Pancreas (tissue), 10 donors: Measurements from ENCODE around the gene GFM1. TPM values are rescaled to one million over a fixed set of nuclear protein-coding genes. Genes with fewer than 3 reads are reported as not detected.

Experiments used
- ATAC-seq, 4 donors: fragments of 200-7000 bp; cut with Tn5 transposase; one replicate each; pipeline versions ENCODE4 v1.8.0 to v1.9.1; 2020; ENCODE audit warnings: mild to moderate bottlenecking in 4 of 4, moderate library complexity in 4 of 4
- DNase-seq, 6 donors: peaks; one replicate each; pipeline ENCODE4 v3.0.0-alpha.2; 2020
- FAIRE-seq: peaks from 2 replicates; lab custom pipeline; 2012; peaks lifted over from hg19 to GRCh38; lab: Jason Lieb, UNC
- H3K27ac ChIP-seq, 4 donors: fragments of 200-600 bp; sonication (generic); 1 replicate in 3 of 4; 2 replicates in 1 of 4; pipeline versions ENCODE4 v1.5.0 to v1.8.0; 2020
- H3K27me3 ChIP-seq, 4 donors: fragments of 200-600 bp; one replicate each; pipeline ENCODE4 v1.8.0; 2021
- H3K36me3 ChIP-seq, 3 donors: fragments of 200-600 bp; sonication (generic) in 1 of 3; one replicate each; pipeline versions ENCODE4 v1.5.0 to v1.8.0; 2020 to 2021
- H3K4me1 ChIP-seq, 3 donors: fragments of 200-600 bp; one replicate each; pipeline ENCODE4 v1.8.0; 2021
- H3K4me3 ChIP-seq, 4 donors: fragments of 200-600 bp; sonication (generic) in 2 of 4; one replicate each; pipeline versions ENCODE4 v1.5.0 to v1.8.0; 2020 to 2021
- H3K9me3 ChIP-seq, 4 donors: fragments of 200-600 bp; one replicate each; pipeline ENCODE4 v1.8.0; 2021
- WGBS, 2 donors: extraction: QIAGEN DNeasy Blood & Tissue Kit; methylation state at CpG; one replicate each; pipeline ENCODE4 v1.1.7; 2013; 5-methylcytosine and 5-hydroxymethylcytosine counted together
- intact Hi-C, 3 donors: fragments of 100-400 bp; cut with DNase I; formaldehyde crosslinking; loops; one replicate each; pipeline versions ENCODE4 v1.11.1 to v1.14.2; 2022
- polyA plus RNA-seq, 2 donors: library from polyadenylated mRNA; stranded (reverse); fragments of 200-250 nt; gene quantifications; one replicate each; pipeline ENCODE4 v1.2.3, GENCODE V29; 2013
- total RNA-seq, 6 donors: library from RNA; stranded (reverse); fragmentation: NEBNext Ultra II Directional in 4 of 6; extraction: Animal tissue kit (Norgen Biotek cat#: 25700) in 4 of 6; gene quantifications; one replicate each; pipeline versions ENCODE4 v1.2.1 to v1.2.4, GENCODE V29; 2021 to 2023
- TF ChIP-seq, protein P1 (sequence below), 4 donors: fragments of 200-600 bp; sonication (generic) in 3 of 4; IDR thresholded peaks; one replicate each; pipeline versions ENCODE4 v1.5.0 to v1.8.0; 2021; ENCODE audit warnings: antibody characterized with exemption in 4 of 4
- donor health status: healthy with polysubstance abuse.
- donor health status: DM: no; HTN: no; CAD: no; lungs with moderate emphysema.
- donor health status: DM: no; HTN: no; CAD: no.
- donor health status: control.
- donor health status: control.
- donor health status: Bipolar disorder and iron deficiency.
- donor health status: DM: yes; HTN: yes; CAD: no.
- donor health status: DM: no; HTN: no; CAD: no.
- donor health status: DM: no; HTN: no; CAD: no.
- donor health status: DM: yes; HTN: yes; CAD: no.

The GFM1 gene
- total and polyA plus RNA-seq, 8 donors: 5.7 to 24.0 (median 17.2) TPM

DNA sequence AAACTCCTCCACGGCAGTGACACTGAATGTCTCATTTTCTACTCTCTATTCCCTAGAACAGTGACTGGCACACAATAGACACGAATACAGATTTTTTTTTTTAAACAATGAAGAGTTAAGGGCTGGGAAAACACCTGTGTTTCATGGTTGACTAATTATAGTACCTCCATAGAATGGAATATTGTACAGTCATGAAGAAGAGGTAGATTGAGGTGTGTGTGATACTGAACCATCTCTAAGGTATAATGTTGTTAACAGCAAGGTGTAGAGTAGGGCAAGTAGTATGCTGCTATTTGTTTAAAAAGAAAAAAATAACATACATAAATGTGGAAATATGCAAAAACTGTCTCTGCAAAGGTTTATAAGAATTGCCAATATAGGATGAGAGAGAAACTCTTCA is 93.1 kb downstream of the GFM1 start:
- H3K27me3 ChIP-seq: no peaks in the 10 kb centered on the region
- intact Hi-C loops: loop anchor here in 1 of 3 donors (10.0 kb wide), 1 partner anchor 47 kb away; no protein-coding TSS in a partner anchor
- no peaks in the 10 kb centered on the region for H3K36me3 ChIP-seq
- no peak for FAIRE-seq
- H3K9me3 ChIP-seq: no peaks in the 10 kb centered on the region
- DNase-seq: no peak
- no peak overlapping the region for H3K27ac ChIP-seq
- 88 to 94% methylated on average over 2 of the region's 2 CpGs for WGBS, 2 donors
- no peak for ATAC-seq
- no peak overlapping the region for H3K4me3 ChIP-seq
- TF ChIP-seq, protein P1, sequence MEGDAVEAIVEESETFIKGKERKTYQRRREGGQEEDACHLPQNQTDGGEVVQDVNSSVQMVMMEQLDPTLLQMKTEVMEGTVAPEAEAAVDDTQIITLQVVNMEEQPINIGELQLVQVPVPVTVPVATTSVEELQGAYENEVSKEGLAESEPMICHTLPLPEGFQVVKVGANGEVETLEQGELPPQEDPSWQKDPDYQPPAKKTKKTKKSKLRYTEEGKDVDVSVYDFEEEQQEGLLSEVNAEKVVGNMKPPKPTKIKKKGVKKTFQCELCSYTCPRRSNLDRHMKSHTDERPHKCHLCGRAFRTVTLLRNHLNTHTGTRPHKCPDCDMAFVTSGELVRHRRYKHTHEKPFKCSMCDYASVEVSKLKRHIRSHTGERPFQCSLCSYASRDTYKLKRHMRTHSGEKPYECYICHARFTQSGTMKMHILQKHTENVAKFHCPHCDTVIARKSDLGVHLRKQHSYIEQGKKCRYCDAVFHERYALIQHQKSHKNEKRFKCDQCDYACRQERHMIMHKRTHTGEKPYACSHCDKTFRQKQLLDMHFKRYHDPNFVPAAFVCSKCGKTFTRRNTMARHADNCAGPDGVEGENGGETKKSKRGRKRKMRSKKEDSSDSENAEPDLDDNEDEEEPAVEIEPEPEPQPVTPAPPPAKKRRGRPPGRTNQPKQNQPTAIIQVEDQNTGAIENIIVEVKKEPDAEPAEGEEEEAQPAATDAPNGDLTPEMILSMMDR (IDR thresholded peaks at IDR 0.05): no peak
- H3K4me1 ChIP-seq: no peaks in the 10 kb centered on the region

- no peaks in the 10 kb centered on the region for H3K4me1 ChIP-seq
- FAIRE-seq (no peak), DNase-seq (no peak), ATAC-seq (no peak)
- intact Hi-C loops: loop anchor here in 1 of 3 donors (10.0 kb wide), 1 partner anchor 47 kb away; no protein-coding TSS in a partner anchor
- H3K36me3 ChIP-seq: no peaks in the 10 kb centered on the region
- WGBS, 2 donors: 89% methylated on average over 9 of the region's 9 CpGs
- H3K4me3 ChIP-seq: no peak overlapping the region
- no peak overlapping the region for H3K27ac ChIP-seq
- H3K9me3 ChIP-seq: no peaks in the 10 kb centered on the region
- TF ChIP-seq, protein P1 (IDR thresholded peaks at IDR 0.05): no peak
- no peaks in the 10 kb centered on the region for H3K27me3 ChIP-seq
Measured at GRCh38 chr3:158737976-158738615, 93.8 kb downstream of the GFM1 start.

DNA sequence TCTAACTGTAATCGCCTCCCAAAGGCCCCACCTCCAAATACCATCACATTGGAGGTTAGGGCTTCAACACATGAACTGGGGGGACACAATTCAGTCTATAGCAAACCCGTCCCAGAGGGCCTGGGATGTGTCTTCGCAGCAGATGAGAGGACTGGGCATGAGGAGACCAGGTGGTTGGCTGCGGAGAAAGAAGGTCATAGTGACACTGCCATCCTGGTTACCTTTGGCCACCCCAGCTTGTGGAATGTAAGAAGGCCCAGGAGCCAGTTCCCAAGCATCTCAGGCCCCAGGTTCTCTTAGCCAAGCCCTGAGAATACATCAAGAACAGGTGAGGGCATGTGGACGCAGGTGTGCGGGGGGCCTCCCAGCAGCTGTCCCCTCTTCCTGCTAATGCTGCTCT is 94.3 kb downstream of the GFM1 start:
- H3K4me1 ChIP-seq: no peaks in the 10 kb centered on the region
- ATAC-seq (no peak), FAIRE-seq (no peak), DNase-seq (no peak)
- H3K27ac ChIP-seq: no peak overlapping the region
- no peak overlapping the region for H3K4me3 ChIP-seq
- H3K27me3 ChIP-seq: no peaks in the 10 kb centered on the region
- no peaks in the 10 kb centered on the region for H3K9me3 ChIP-seq
- TF ChIP-seq, protein P1 (IDR thresholded peaks at IDR 0.05): no peak
- WGBS, 2 donors: 93 to 95% methylated on average over 6 of the region's 6 CpGs
- intact Hi-C loops: loop anchor here in 1 of 3 donors (10.0 kb wide), 1 partner anchor 46 kb away; no protein-coding TSS in a partner anchor
- H3K36me3 ChIP-seq: no peaks in the 10 kb centered on the region

GRCh38 chr3:158739078-158739477 is 94.8 kb downstream of the GFM1 start:
- no peak for FAIRE-seq
- 86 to 89% methylated on average over 4 of the region's 4 CpGs for WGBS, 2 donors
- intact Hi-C loops: loop anchor here in 1 of 3 donors (10.0 kb wide), 1 partner anchor 46 kb away; no protein-coding TSS in a partner anchor

More at GRCh38 chr3:158739078-158739477, 94.8 kb downstream of the GFM1 start:
- ATAC-seq (no peak), DNase-seq (no peak)
- Histone ChIP-seq H3K36me3 (no peaks in the 10 kb centered on the region), H3K27ac (no peak overlapping the region), H3K9me3 (no peaks in the 10 kb centered on the region), H3K4me1 (no peaks in the 10 kb centered on the region), H3K4me3 (no peak overlapping the region), H3K27me3 (no peaks in the 10 kb centered on the region)
- TF ChIP-seq, protein P1 (IDR thresholded peaks at IDR 0.05): no peak
